CD4-positive, alpha-beta T cell treated with Interleukin-6 for 4 hours (primary cell): Measurements from ENCODE around the gene TMEM82.
A peak's percentile ranks its signal among the peaks of the same experiment; 100 is the strongest.
"Not testable (repeated sequence)": the region's sequence is repeated elsewhere in the genome, so short reads cannot be mapped to it uniquely, and the experiment has no call there.

Experiments
- DNase-seq: peaks from one replicate; pipeline ENCODE4 v3.0.0-alpha.2; 2020; ENCODE audit warnings: mixed read lengths

Gene TMEM82

GRCh38 chr1:15742339-15742801 lies at the start of gene TMEM82:
Gene TMEM82, plus strand, starts transcription at chr1:15742499. Its CDS starts 61 bp downstream, at chr1:15742560.
- DNase-seq, result no peak

GRCh38 chr1:15693371-15693770 lies 48.9 kb upstream of the TMEM82 start:
- DNase-seq, result no peak

- DNase-seq, result peak; percentile 53
Observed at GRCh38 chr1:15696956-15697521, 45.3 kb upstream of the TMEM82 start.

- DNase-seq, result no peak
Observed at GRCh38 chr1:15698201-15698600, 44.1 kb upstream of the TMEM82 start.

GRCh38 chr1:15699321-15699720 lies 43.0 kb upstream of the TMEM82 start:
- not testable (repeated sequence) for DNase-seq

- no peak for DNase-seq
Observed at GRCh38 chr1:15700508-15700907, 41.8 kb upstream of the TMEM82 start.

- no peak for DNase-seq
Observed at GRCh38 chr1:15701784-15702183, 40.5 kb upstream of the TMEM82 start.

GRCh38 chr1:15702722-15703550 lies 39.4 kb upstream of the TMEM82 start:
- no peak for DNase-seq

- DNase-seq, result no peak
Observed at GRCh38 chr1:15703562-15703961, 38.7 kb upstream of the TMEM82 start.

- DNase-seq, result no peak
Observed at GRCh38 chr1:15704526-15705183, 37.6 kb upstream of the TMEM82 start.

- no peak for DNase-seq
Observed at GRCh38 chr1:15705184-15705566, 37.1 kb upstream of the TMEM82 start.

- no peak for DNase-seq
Observed at GRCh38 chr1:15706751-15707150, 35.5 kb upstream of the TMEM82 start.

- no peak for DNase-seq
Observed at GRCh38 chr1:15707239-15707925, 34.9 kb upstream of the TMEM82 start.

GRCh38 chr1:15708486-15709137 lies 33.7 kb upstream of the TMEM82 start:
- no peak for DNase-seq

GRCh38 chr1:15709226-15709625 lies 33.1 kb upstream of the TMEM82 start:
- DNase-seq, result no peak

- DNase-seq, result no peak
Observed at GRCh38 chr1:15712168-15712567, 30.1 kb upstream of the TMEM82 start.

GRCh38 chr1:15714406-15715136 lies 27.7 kb upstream of the TMEM82 start:
- DNase-seq, result no peak

- DNase-seq, result no peak
Observed at GRCh38 chr1:15717418-15718125, 24.7 kb upstream of the TMEM82 start.

- no peak for DNase-seq
Observed at GRCh38 chr1:15718199-15718601, 24.1 kb upstream of the TMEM82 start.

GRCh38 chr1:15719381-15720120 lies 22.7 kb upstream of the TMEM82 start:
- DNase-seq, result no peak

GRCh38 chr1:15720861-15721260 lies 21.4 kb upstream of the TMEM82 start:
- no peak for DNase-seq
